CD4-positive, alpha-beta T cell (primary cell): ENCODE data around the gene CSRNP2. TPM values are rescaled to one million over a fixed set of nuclear protein-coding genes. Genes with fewer than 3 reads are reported as not detected.
A peak's percentile ranks its signal among the peaks of the same experiment; 100 is the strongest.

Source experiments
- ATAC-seq: fragments of 200-7000 bp; cut with Tn5 transposase; one replicate; pipeline ENCODE4 v1.10.0; 2022; ENCODE audit warnings: mild to moderate bottlenecking; ENCODE audit not compliant: poor library complexity
- CTCF ChIA-PET: fragments of 350-600 bp; sonication (Branson Sonifier 250); formaldehyde crosslinking; loops from one replicate; lab custom pipeline; 2021; ENCODE audit warnings: antibody characterized with exemption, inconsistent platforms; lab: Charles Lee
- POLR2A ChIA-PET: fragments of 350-600 bp; sonication (Branson Sonifier 250); formaldehyde crosslinking; loops from one replicate; lab custom pipeline; 2021; ENCODE audit warnings: antibody characterized with exemption, inconsistent platforms; lab: Charles Lee
- DNase-seq, 14 experiments: peaks; one replicate each; pipeline ENCODE4 v3.0.0-alpha.2; 2013 to 2020; ENCODE audit warnings: mixed read lengths in 2 of 14
- H3K27ac ChIP-seq, 2 donors: one replicate each; pipeline versions ENCODE4 v1.5.1 to v1.7.0; 2013; ENCODE audit warnings: low read length in 2 of 2, low read depth in 1 of 2, mild to moderate bottlenecking in 1 of 2
- H3K27me3 ChIP-seq, 2 experiments: 1 replicate in 1 of 2; 2 replicates in 1 of 2; pipeline versions ENCODE4 v1.6.1 to v1.7.0; 2013; ENCODE audit warnings: low read length in 2 of 2, control low read depth in 1 of 2, mild to moderate bottlenecking in 1 of 2, moderate library complexity in 1 of 2; ENCODE audit not compliant: insufficient read depth in 2 of 2, control insufficient read depth in 1 of 2
- H3K36me3 ChIP-seq: one replicate; pipeline ENCODE4 v1.6.1; 2013; ENCODE audit warnings: low read length, control low read depth; ENCODE audit not compliant: insufficient read depth
- H3K4me1 ChIP-seq: one replicate; pipeline ENCODE4 v1.6.1; 2013; ENCODE audit warnings: low read length, control low read depth; ENCODE audit not compliant: insufficient read depth
- H3K4me3 ChIP-seq: one replicate; pipeline ENCODE4 v1.5.1; 2013; ENCODE audit warnings: mild to moderate bottlenecking, low read length, moderate library complexity
- H3K9me3 ChIP-seq, 2 experiments: 1 replicate in 1 of 2; 2 replicates in 1 of 2; pipeline versions ENCODE4 v1.6.1 to v1.7.0; 2013; ENCODE audit warnings: low read length in 2 of 2, mild to moderate bottlenecking in 2 of 2, control low read depth in 1 of 2, moderate library complexity in 1 of 2; ENCODE audit not compliant: control insufficient read depth in 1 of 2, insufficient read depth in 1 of 2
- H3K27ac Mint-ChIP-seq: one replicate; pipeline ENCODE4 v1.8.0; 2020; ENCODE audit warnings: mixed read lengths
- H3K27me3 Mint-ChIP-seq: one replicate; pipeline ENCODE4 v1.8.0; 2021; ENCODE audit warnings: mixed read lengths
- H3K36me3 Mint-ChIP-seq: one replicate; pipeline ENCODE4 v1.8.0; 2021; ENCODE audit warnings: low read depth, mixed read lengths
- H3K4me1 Mint-ChIP-seq: one replicate; pipeline ENCODE4 v1.8.0; 2021; ENCODE audit warnings: low read depth, mixed read lengths
- H3K4me3 Mint-ChIP-seq: one replicate; pipeline ENCODE4 v1.8.0; 2020; ENCODE audit warnings: mild to moderate bottlenecking, mixed read lengths
- H3K9me3 Mint-ChIP-seq: one replicate; pipeline ENCODE4 v1.8.0; 2020; ENCODE audit warnings: mixed read lengths
- intact Hi-C, 2 experiments: fragments of 100-400 bp; cut with DNase I in 1 of 2; cut with micrococcal nuclease in 1 of 2; formaldehyde crosslinking; loops; one replicate each; pipeline versions ENCODE4 v1.15.1 to v1.9.0; 2023 to 2025; cut with DNase I, micrococcal nuclease
- total RNA-seq, 174 experiments: library from RNA in 2 of 174; stranded (reverse) in 2 of 174; gene quantifications; one replicate each; pipeline ENCODE4 v1.2.3 and lab custom pipeline; 2021 to 2026
- TF ChIP-seq, protein P1 (sequence below): fragments of 200-600 bp; IDR thresholded peaks from one replicate; pipeline ENCODE4 v1.8.0; 2022; ENCODE audit warnings: antibody characterized with exemption, mild to moderate bottlenecking

The CSRNP2 gene
- total RNA-seq, 2 experiments from 2014 or later, result 14.4 to 16.5 TPM

DNA sequence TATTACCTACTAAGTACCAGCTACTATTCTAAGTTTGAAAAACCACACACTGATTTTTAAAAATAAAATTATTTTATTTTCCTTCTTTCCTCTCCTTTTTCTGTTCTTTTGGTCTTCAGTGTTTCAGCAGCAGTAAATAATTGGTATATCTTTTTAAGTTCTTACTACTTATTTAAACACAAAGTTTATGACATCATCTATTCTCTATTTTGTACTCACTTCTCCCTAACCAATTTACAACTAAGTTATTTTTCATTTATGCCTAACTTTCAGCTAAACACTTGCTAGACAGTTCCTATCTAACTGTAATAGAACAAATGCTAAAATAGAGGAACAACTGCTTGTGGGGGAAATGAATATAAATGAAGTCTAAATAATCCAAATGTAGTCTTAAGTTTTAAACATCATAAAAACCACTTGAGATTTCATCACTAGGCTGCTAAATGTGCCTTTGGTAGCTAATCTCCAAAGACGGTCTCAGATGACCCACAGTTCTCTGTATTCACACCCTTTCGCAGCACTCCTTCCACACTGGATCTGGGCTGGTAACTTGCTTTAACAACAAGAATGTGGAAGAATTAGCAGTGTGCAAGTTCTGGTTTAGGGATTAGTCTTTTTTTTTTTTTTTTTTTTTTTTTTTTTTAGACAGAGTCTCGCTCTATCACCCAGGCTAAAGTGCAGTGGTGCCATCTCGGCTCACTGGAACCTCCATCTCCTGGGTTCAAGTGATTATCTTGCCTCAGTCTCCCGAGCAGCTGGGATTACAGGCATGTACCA, 48.5 kb upstream of the CSRNP2 start:
- H3K36me3 ChIP-seq, result no peaks in the 10 kb centered on the region
- H3K9me3 ChIP-seq, result no peaks in the 10 kb centered on the region
- H3K4me3 ChIP-seq, result no peak overlapping the region
- no peak for ATAC-seq
- H3K27ac Mint-ChIP-seq, result peak overlapping the region; percentile 25
- CTCF ChIA-PET, result interaction anchor here (0.9 kb wide), 1 partner anchor 9 kb away, joined by 4 read pairs; no protein-coding TSS in a partner anchor
- H3K4me1 Mint-ChIP-seq, result peaks cover 6% of the 10 kb centered on the region
- no peak for DNase-seq
- intact Hi-C loops, result no loop called here
- H3K4me3 Mint-ChIP-seq, result no peak overlapping the region
- no peaks in the 10 kb centered on the region for H3K27me3 ChIP-seq
- H3K9me3 Mint-ChIP-seq, result no peaks in the 10 kb centered on the region
- no peaks in the 10 kb centered on the region for H3K4me1 ChIP-seq
- H3K36me3 Mint-ChIP-seq, result peaks cover 5% of the 10 kb centered on the region
- TF ChIP-seq, protein P1, sequence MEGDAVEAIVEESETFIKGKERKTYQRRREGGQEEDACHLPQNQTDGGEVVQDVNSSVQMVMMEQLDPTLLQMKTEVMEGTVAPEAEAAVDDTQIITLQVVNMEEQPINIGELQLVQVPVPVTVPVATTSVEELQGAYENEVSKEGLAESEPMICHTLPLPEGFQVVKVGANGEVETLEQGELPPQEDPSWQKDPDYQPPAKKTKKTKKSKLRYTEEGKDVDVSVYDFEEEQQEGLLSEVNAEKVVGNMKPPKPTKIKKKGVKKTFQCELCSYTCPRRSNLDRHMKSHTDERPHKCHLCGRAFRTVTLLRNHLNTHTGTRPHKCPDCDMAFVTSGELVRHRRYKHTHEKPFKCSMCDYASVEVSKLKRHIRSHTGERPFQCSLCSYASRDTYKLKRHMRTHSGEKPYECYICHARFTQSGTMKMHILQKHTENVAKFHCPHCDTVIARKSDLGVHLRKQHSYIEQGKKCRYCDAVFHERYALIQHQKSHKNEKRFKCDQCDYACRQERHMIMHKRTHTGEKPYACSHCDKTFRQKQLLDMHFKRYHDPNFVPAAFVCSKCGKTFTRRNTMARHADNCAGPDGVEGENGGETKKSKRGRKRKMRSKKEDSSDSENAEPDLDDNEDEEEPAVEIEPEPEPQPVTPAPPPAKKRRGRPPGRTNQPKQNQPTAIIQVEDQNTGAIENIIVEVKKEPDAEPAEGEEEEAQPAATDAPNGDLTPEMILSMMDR, result no peak
- H3K27ac ChIP-seq, result no peak overlapping the region
- H3K27me3 Mint-ChIP-seq, result no peaks in the 10 kb centered on the region
- POLR2A ChIA-PET, result no interaction called here

DNA sequence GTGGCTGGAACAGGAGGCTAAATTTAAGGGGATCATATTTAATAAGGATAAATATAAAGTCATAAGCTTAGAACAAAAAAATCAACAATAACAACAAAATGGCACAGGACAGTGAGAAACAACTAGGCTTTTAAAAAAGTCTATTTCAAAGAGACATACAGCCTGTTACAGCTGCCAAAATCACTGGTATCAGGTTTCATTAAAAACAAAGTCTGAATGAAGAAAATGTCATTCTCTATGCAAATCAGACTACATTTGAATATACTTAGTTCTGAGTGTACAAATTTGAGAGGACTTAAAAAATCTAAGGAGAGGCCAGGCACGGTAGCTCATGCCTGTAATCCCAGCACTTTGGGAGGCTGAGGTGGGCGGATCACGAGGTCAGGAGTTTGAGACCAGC, 45.5 kb upstream of the CSRNP2 start:
- Histone ChIP-seq H3K36me3 (peaks cover 7% of the 10 kb centered on the region), H3K27me3 (no peaks in the 10 kb centered on the region), H3K4me1 (no peaks in the 10 kb centered on the region), H3K9me3 (no peaks in the 10 kb centered on the region), H3K4me3 (no peak overlapping the region), H3K27ac (no peak overlapping the region)
- peaks cover 13% of the 10 kb centered on the region for H3K36me3 Mint-ChIP-seq
- ATAC-seq (no peak), DNase-seq (no peak)
- intact Hi-C loops, result no loop called here
- TF ChIP-seq, protein P1, result no peak
- H3K27me3 Mint-ChIP-seq, result no peaks in the 10 kb centered on the region
- H3K4me1 Mint-ChIP-seq, result peaks cover 7% of the 10 kb centered on the region
- H3K4me3 Mint-ChIP-seq, result no peak overlapping the region
- CTCF ChIA-PET, result no interaction called here
- POLR2A ChIA-PET, result interaction anchor here (0.5 kb wide), 1 partner anchor 26 kb away, joined by 3 read pairs; no protein-coding TSS in a partner anchor
- H3K27ac Mint-ChIP-seq, result no peak overlapping the region
- no peaks in the 10 kb centered on the region for H3K9me3 Mint-ChIP-seq

DNA sequence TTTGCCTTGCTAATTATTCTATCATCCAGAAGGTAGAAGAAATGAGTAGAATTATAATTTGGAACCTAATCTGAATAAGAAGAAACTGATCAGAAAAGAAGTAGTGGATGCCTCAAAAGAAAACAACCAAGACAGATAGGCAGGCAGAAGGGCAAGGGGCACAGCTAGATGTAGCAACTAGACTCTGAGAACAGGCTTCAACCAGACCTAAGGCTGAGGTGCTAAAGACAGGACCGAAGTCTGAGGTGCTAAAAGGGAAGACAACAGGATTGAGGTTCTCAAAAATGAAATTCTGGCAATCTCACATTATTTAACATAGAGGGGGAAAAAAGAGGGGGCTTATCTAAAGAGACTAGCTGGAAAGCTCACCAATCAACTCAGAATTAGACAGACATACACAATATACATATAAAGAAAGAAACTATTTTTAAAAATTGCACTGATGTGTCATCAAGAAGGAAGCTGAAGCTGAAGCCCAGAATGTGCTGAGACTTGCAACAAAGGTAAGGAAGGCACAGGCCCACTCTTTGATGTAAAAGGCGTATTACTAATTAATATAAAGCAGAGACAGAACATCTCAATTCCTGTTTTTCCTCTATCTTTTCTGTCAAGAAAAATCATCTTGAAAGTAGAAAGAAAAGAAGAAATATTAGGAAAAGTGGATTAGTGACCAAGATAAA, 43.8 kb upstream of the CSRNP2 start:
- H3K9me3 Mint-ChIP-seq, result no peaks in the 10 kb centered on the region
- no peaks in the 10 kb centered on the region for H3K27me3 Mint-ChIP-seq
- ATAC-seq, result no peak
- no peak for DNase-seq
- H3K9me3 ChIP-seq, result no peaks in the 10 kb centered on the region
- no peak overlapping the region for H3K27ac ChIP-seq
- no peak overlapping the region for H3K4me3 ChIP-seq
- ChIA-PET POLR2A (interaction anchor here (0.6 kb wide), 1 partner anchor 704 kb away, joined by 4 read pairs; no protein-coding TSS in a partner anchor), CTCF (no interaction called here)
- peaks cover 13% of the 10 kb centered on the region for H3K36me3 Mint-ChIP-seq
- no peak overlapping the region for H3K27ac Mint-ChIP-seq
- H3K4me1 Mint-ChIP-seq, result peaks cover 7% of the 10 kb centered on the region
- peaks cover 7% of the 10 kb centered on the region for H3K36me3 ChIP-seq
- H3K4me3 Mint-ChIP-seq, result no peak overlapping the region
- no peaks in the 10 kb centered on the region for H3K4me1 ChIP-seq
- TF ChIP-seq, protein P1, result no peak
- no peaks in the 10 kb centered on the region for H3K27me3 ChIP-seq
- intact Hi-C loops, result no loop called here
